ENCODE measurements around the gene MYEOV.
A peak's percentile ranks its signal among the peaks of the same experiment; 100 is the strongest.

The MYEOV gene
- total RNA-seq = 0 to 0.04 reads per million in 2 experiments

DNA sequence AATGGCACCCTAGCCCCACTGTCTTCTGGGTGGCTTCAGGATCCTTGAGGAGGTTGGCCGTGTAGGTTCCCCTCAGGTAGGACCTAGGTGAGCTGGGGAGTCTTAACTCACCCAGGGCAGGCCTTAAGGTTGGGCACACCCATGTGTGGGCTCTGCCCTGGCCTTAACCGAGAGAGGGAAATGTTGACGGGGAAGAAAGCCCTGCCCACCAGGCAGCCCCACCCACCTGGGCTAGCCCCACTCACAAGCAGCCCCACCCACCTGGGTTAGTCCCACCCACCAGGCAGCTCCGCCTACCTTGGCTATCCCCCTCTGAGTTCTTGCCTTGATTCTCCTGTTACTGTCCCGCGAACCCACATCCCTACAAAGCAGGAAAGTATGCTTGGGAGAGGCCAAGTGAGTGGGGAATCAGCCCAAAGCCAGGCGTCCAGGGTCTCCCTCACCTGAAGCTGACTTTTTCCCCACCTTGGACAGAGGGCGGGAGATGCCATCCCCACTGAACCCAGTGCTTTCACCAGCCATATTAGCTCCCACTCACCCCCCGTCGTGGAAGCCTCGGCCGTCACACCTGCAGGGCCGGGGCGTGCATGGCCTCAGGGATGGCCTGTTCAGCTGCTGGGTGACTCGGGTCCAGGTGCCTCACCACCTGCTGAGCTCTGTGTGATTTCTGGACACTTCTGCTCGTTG is at the start of gene MYEOV:
Gene MYEOV (plus strand): TSS at position 337 of the 687 bp plus-strand sequence. CDS start 1,200 bp downstream, outside the sequence.
- DNase-seq (ENCODE audit: low read depth) = peak; percentile 14

DNA sequence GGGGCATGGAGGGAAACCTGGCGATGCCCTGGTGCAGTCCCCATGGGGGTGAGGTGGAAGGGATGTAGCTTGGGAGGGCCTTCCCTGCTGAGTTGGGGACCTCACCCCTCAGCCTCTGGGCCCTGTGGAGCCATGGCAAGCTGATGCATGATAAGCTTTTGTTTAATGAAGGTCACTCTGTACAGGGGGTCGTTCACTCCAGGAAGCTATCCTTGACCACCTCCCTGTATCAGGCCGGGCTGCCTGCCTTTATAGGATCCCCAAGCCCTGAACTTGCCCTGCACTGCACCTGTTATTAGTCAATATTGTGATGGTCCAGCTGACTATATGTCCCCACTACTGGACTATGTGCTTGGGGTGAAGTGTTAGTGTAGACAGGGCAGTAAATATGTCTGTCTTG is 49.7 kb upstream of the MYEOV start:
- no peak for DNase-seq (ENCODE audit: low read depth)

DNA sequence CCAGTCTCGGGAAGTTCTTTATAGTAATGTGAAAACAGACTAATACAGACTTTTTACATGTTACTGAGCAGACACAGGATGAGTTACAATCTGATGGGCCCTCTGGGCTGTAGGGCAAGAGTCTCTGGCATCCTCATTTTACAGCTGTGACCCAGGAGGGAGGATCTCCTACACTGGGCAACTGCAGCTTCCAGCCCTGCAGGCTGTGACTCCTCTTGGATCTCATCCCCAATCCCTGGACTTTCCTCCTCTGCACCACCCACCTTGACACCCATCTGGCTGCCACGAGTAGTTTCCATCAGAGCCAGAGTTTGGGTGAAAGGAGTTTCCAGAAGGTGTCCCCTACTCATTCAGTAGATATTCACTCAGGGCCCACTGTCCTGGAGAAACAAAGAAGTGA is 48.9 kb upstream of the MYEOV start:
- DNase-seq (ENCODE audit: low read depth) = no peak

DNA sequence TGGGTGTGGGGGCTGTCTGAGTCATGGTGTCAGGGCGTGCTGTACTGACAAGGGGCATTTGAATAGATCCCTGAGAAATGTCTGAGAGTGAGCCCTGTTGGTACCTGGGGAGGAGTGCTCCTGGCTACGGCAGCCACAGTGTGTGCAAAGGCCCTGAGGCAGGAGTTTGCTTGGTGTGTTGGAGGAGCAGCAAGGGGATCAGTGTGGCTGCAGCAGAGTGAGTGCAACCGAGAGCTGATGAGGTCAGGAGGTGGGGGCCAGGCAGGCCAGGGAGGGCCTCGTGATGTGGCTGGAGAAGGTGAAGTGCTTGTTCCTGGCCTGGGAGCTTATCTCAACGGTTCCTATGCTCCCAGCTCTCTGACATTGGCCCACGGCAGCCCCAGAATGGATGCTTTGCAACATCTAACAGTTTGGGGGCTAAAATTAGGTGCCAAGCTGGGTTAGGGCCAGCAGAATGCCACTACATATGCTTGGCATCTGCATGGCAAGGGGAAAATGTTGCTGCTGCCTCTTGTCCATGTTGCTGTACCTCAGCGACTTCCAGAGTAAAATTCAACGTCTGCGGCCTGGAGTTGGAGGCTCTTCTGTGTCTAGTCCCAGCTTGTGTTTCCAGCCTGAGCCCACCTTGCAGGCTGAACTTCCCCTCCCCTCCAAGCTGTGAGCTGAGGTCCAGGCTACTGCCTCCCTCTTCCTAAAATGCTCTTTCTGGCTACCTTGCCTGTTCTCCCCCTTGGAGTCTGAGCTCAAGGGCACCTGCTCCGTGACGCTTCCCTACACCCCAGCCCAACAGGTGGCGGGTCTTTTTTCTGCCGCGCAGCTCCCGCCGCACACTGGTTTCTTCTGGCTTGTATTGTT is 48.2 kb upstream of the MYEOV start:
- DNase-seq (ENCODE audit: low read depth) = no peak

DNA sequence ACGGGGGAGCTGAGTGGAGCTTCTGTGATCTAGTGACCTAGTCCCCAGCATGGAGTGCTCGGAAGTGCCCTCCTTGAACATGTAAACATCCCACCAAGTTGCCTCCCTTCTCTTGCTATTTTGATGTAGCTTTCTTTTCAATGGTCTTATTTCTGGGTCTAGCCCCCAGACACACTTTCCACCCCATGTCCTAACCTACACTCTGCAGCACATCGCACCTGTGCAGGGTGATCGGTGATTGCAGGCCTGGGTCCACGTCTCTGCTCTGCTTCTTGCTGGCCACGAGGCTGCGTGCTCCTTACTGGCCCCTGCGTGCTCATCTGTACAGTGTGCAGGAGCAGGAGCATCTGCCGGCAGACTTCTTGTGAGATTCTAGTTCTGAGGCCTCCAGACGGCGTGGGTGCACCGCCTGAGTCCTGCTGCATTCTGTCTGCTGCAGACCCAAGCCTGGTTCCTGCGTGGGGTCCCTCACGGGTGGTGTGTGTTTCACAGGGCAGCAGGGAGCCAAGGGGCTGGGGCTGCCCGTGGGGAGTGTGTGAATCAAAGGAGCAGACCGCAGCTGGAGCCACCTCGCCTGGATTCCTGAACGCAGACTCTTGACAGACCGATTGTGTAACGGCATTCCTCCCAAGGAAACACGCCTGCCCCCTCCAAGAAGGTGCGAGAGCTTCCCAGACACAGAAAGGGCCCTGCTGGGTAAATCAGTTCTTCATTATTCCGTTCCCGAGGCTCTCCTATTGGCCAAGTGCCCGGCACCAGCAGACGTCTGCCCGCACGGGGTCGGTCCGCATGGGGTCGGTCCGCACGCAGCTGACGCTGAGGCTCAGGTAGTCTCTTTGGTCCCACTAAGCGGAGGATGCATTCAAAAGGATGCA is 44.4 kb upstream of the MYEOV start:
- DNase-seq (ENCODE audit: low read depth) = no peak

DNA sequence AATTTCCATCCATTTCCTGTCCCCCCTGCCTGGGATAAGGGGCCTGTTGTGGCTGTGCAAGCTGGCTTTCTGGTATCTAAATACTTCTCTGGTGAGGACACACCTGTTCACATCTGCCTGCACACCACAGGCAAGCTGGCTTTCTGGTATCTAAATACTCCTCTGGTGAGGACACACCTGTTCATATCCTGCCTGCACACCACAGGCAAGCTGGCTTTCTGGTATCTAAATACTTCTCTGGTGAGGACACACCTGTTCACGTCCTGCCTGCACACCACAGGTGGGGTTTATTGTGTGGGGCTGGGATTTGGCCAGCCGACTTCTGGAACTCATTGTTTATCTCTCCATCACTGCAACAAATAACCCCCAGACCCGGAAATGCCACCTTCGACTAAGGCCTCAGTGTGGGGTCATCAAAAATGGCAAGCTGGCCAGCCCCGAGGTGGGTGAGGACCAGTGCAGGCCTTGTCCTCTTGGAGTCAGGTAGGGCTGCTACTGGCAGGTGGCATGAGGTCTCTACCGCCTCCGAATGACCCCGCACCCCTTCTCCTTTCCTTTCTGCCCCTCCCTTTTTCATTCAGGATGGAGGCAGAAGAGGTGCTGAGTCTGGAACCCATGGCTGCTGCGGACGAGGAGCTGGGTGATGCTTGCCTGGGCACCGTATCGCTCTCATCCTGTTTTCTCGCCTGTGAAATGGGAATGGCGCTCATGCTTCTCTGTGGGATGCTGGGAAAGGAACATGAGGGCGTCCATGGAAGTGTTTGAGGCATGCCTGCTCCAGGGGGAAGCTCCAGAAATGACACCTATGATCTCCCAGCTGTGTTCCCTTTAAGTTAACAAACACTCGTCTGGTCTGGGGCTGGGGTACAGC is 43.5 kb upstream of the MYEOV start:
- DNase-seq (ENCODE audit: low read depth) = no peak

DNA sequence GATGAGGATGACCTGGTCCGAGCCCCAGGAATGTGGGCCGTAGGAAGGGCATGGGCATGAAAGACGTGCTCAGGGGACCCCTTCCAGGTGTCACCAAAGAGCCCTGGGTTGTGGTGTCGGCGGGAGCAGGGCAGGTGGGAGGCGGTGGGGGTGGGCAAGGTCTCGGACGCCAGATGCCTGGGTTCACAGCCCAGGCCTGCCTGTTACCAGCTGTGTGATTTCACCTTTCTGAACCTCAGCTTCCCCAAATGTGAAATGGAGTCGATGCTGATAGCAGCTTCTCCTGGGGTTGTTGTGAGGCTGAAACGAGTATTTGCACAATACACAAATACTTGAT is 42.9 kb upstream of the MYEOV start:
- no peak for DNase-seq (ENCODE audit: low read depth)

DNA sequence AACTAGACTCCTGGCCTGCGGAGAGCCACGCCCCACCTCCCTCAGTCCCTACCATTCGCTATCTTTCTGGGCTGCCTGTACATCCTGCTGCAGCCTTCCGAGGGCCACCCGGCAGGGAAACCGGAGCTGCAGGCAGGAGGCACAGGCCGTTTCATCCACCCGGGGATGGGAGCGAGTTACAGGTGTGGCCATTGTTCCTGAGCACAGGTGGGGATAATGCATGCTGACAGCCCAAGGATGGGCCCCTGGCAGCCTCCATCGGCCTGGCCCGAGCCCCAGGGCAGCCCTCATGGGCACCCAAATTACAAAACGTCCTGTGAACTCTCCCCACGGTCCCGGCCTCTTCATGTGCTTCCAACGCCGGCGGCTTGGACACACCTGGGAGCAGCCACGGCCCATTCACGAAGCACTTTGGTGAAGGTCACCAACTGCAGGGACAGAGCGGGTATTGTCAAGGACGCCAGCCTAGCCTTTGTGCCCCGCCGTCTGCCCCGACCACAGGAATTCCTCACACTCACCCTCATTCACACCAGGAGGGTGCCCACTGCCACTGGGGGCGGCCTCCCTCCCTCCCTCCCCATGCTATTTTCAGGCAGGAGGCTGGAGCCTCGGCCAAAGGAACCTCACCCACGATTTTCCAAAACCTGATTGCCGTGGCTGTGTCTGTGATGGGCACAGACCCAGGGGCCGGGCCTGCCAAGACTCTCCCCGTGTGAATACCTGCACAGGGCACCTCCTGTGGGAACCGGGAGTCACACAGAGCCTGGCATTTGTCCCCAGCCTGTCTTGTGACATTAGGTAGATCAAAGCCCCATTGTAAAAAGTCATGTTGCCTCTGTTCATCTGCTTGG is 42.1 kb upstream of the MYEOV start:
- DNase-seq (ENCODE audit: low read depth) = no peak

DNA sequence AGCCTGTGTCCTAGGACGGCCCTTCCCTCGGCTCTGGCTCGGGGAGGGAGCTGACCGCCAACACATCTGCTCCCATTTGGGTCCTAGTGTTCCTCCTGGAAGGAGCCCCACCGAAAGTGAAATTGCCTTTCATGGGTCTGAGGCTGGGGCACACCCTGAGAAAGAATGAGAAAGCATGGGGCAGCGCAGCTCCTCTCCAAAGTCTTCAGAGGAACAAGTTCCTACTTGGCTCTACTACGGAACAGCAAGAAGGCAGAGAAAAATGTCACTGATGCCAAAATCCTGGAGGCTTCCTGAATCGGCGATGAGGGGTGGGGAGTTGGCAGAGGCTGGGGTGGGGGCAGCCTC is 41.5 kb upstream of the MYEOV start:
- DNase-seq (ENCODE audit: low read depth) = no peak

DNA sequence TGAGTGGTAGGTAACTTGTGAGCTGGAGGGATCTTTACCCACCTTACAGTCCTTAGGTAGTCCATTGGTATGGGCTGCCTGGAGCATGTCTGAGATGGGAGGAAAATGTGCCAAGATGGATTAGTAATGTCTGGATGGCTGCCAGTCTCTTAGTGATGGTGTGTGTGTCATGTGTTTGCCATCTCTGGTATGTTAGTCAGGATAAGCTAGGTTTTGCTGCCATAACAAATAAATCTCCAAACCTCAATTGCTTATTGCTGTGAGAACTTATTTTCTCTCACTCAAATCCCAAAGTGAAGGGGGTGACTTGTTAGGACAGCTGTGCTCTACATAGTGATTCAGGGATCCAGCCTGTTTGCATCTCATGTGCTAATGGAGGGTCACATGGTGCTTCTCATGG is 40.9 kb upstream of the MYEOV start:
- DNase-seq (ENCODE audit: low read depth) = no peak

DNA sequence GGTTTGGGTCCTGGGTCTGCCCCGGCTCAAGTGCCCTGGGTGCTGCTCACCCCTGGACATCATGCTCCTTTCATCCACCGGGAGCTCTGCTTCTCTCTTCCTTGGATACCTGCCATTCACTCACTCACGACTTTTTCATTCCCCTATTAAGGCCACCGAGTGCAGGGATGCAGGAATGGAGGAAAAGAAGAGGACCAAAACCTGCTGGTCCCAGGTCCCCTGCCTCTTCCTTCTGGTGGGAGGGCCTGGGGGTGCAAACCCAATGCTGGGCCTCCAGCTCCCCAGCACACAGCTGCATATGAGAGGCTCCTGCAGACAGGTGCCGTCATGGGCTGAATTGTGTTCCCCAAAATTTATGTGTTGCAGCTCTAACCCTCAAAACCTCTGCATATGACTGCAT is 36.8 kb upstream of the MYEOV start:
- DNase-seq (ENCODE audit: low read depth) = no peak

DNA sequence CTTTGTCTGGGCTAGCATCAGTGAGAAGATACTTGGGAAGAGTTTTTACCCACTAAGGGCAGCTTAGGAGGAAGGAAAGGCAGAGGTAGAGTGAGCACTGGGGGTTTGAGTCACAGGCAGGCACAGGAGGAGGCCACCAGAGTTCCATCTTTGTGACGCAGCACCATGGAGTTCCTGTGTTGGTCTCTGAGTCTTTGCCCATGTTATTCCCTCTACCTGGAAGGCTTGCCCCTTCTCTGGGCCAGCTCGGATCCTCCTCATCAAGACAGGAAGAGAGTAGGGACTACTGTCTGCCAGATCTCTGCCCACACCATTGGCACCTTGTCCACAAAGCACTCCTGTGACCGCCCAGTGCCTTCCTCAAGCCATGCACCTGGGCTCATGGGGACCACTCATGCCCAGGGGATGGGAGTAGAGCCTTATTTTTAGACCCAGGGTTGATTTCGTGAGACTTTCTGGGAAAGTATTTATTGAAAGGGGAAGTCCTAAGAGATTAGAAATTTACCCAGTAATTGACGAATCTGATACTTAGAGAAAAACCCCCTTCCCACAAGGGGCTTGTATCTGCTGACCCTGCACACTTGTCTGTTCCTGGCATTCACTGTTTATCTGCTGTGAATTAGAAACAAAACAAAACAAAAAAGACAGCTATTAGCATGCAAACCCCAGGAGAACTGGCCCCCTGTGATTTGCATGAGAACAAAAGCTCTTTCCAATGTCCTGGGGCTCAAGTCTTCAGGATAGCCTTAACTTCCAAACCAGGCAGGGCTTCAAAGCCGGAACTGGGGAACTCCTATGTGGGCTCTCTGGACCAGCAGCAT is 35.9 kb upstream of the MYEOV start:
- no peak for DNase-seq (ENCODE audit: low read depth)

DNA sequence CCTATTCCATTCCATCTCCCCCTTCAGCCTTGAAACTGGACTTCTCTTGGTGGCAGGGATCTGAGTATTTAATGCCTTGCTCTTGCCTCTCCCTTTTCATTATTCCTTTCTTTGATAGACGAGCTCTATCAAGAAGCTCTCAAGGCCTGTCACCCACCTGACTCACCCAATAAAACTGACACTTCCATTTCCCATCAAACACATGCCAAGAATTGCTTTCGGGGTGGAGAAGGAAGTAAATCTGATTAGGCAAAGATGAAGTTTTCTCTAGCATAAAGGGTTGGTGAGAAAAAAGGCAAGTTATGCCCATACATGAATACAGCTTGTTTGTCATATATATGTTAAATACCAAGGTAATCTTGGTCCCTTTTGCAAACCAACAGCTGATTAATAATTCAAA is 34.9 kb upstream of the MYEOV start:
- DNase-seq (ENCODE audit: low read depth) = no peak

DNA sequence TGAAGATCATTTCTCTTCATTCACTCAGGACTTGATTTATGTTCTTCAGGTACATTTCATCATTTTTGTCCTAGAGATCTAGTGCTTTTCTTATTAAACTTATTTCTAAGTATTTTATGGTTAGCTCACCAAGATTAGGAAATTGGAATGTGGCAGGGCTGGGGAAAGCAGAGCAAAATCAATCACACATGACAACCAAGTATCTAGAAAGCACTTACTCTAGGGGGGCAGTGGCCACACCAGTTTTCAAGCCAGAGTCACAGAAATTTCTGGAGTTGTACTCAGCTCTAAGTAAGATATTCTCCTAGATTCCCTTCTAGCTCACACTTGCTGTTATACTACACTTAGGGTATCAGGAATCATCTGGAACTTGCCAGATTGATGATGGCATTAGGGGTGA is 33.3 kb upstream of the MYEOV start:
- DNase-seq (ENCODE audit: low read depth) = no peak

DNA sequence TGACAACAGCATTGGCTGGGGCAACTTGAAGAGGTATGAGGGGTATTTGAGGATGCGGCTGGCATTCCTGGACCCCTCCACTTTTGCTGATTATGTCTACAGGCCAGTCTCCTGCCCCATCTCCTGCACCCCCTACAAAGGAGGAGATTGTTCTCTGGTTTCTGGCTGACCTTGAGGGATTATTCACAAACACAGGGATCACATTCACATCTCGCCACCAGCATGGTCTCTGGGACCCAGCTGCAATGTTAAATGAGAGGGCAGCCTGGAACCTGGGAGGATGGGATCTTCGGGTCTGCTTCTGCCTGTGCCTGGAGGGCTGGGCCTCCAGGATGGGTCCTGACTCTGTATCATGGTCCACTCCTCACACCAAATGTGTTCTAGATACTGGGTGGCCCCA is 32.8 kb upstream of the MYEOV start:
- DNase-seq (ENCODE audit: low read depth) = no peak

DNA sequence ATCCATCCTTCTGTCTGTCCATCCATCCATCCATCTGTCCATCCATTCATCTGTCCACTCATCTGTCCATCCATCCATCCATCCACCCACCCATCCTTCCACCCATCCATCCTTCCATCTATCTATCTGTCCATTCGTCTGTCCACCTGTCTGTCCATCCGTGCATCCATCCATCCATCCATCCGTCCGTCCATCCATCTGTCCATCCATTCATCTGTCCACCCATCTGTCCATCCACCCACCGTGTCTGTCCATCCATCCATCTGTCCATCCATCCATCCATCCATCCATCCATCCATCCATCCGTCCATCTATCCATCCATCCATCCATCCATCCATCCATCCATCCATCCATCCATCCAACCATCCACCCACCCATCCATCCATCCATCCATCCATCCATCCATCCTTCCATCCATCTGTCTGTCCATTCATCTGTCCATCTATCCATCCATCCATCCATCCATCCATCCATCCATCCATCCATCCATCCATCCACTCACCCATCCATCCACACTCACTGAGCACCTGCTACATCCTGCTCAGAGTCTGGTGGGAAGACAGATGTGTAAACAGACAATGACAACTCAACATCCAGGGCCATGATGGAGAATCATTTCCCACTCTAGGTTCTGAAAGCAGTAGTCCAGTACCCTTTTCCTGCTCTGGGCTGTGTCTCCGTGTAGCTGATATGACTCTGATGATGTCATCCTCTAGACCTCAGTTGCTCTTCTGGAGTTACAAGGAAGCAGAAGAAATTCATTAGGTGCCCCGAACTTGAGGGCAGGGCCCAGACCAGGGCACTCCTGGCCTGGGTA is 30.8 kb upstream of the MYEOV start:
- no peak for DNase-seq (ENCODE audit: low read depth)

DNA sequence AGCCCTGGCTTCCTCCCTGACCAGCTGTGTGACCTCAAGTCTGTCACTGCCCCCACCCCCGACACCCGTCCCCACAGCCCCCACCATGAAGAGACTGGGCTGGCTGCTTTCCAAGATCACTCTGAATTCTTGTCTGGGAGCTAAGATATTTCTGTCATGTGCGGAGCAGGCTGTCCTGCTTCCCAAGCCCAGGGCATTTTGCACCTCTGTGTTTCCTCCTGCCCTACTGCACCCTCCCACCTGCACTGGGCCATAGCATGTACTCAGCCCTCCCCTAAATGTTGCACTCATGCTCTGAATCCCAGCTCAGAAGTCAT is 30.3 kb upstream of the MYEOV start:
- no peak for DNase-seq (ENCODE audit: low read depth)

DNA sequence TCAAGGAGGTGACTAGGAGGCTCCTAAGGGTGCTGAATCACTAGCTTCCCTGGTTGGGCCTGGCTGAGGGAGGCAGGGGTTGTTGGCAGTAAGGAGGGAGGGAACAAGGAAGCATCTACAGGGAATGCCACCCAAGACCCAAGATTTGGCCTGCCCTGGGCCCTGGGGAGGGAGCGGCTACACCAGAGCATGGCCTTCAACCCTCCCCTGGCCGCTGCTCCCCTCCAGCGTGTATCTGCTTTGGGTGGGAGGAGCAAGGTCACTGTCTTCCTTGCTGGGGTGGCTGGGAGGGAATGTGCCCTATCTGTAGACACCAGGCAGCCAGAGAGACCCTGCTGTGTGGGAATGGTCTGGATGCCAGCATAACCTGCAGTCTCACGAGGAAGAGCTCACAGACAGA is 29.5 kb upstream of the MYEOV start:
- no peak for DNase-seq (ENCODE audit: low read depth)

DNA sequence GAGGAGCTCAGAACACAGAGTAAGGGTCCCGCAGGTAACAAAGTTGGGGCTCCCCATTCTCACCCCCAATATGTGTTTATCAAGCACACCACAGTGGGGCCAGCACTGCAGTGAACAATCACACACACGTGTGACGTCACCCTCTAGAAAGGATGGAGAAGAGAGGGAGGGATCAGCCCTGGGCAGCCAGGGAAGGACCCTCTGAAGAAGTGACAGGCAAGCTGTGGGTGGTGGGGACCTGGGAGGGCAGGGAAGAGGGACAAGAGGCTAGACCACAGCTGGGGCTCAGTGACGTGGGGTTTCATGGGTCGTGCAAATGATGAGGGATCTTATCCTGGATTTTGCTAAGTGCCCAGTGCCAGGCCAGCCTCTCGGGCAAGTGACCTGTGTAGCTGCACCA is 28.7 kb upstream of the MYEOV start:
- no peak for DNase-seq (ENCODE audit: low read depth)

All from T follicular helper cell (primary cell).